Inferior parietal cortex (tissue), 1 donor: ENCODE measurements around the gene ZC3H12D.
"Not testable (repeated sequence)": the region's sequence is repeated elsewhere in the genome, so short reads cannot be mapped to it uniquely, and the experiment has no call there.

ENCODE experiments used
- DNase-seq: peaks from one replicate; pipeline ENCODE4 v3.0.0-alpha.2; 2016; ENCODE audit errors: extremely low spot score

ZC3H12D gene

DNA sequence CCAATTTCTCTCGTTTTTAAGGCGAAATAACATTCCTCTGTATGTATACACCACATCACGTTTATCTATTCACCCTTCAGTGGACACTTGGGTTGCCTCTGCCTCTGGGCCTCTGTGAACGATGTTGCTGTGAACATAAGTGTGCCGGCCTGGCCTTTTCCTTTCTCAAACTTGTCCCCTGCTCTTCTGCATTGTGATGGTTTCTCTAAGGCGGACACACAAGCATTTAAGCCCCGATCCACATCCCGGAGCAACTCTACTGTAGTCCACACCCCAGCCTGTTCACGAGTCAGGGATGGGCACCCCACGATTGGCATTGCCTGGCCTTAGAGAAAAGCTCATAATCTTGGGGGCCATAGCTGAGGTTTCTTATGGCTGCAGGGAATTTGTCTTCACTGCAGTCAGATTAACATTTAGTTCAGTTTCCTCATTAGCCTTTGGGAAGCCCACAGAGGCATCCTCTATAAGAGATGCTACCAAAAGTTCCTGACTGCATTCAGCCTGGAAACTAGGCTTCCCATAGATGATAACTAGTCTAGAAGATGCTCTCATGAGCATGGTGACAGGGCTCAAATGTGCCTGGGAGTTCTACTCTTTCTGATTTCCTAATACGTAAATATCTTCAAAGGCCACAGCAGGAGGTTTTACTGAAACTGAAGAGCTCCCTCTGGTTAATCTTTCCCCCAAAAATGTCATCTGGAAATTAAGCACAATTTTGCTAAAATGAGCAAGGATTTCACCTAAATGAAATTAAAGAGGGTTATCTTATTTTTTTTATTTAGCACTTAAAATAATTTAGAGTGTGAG lies 762 bp downstream of the ZC3H12D start:
- DNase-seq: no peak

DNA sequence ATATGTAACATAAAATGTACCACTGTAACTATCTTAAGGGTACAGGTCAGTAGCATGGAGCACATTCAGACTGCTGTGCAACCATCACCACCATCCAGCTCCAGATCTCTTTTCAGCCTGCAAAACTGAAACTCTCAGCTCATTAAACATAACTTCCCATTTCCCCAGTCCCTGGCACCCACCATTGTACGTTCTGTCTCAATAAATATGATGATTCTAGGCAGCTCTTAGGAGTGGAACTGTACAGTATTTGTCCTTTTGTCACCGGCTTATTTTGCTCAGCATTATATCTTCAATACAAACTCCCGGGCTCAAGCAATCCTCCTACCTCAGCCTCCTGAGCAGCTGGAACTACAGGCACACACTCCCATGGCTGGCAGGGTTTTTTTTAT lies 1.5 kb downstream of the ZC3H12D start:
- no peak for DNase-seq

DNA sequence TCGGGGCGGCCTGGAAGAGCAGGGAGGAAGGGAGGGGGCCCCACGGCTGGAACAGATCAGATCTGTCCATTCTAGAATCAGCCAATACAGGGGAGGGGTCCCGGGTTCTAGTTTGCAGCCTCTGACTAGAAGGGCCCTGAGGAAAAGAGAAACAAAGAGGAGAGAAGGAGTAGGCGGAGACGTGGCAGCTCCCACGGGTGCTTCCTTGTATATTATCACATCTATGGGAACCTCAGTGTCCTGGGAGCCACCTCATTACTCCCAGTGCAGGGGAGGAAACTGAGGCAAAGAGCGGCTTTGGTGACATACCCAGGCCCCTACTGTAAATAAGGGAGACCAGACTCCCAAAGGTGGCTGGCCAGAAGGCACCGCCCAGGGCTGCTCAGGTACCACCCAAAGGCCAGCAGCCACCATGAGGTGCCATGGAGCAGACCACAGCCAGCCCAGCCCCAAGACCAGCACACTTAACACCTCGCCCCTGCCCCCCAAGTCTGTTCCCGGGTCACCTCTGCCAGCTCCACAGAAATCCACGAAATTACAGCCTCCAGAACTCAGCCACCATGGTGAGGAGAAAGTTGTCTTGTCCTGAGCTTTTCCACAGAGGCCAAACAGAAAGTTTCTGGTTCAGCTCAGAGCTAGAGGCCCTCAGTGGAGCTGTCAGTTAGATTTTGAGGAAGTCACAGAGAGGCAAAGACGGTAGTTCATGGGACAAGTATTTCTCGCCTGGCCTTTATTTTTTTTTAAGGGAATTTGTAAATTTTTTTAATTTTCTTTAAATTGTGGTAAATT lies 2.1 kb downstream of the ZC3H12D start:
- no peak for DNase-seq

DNA sequence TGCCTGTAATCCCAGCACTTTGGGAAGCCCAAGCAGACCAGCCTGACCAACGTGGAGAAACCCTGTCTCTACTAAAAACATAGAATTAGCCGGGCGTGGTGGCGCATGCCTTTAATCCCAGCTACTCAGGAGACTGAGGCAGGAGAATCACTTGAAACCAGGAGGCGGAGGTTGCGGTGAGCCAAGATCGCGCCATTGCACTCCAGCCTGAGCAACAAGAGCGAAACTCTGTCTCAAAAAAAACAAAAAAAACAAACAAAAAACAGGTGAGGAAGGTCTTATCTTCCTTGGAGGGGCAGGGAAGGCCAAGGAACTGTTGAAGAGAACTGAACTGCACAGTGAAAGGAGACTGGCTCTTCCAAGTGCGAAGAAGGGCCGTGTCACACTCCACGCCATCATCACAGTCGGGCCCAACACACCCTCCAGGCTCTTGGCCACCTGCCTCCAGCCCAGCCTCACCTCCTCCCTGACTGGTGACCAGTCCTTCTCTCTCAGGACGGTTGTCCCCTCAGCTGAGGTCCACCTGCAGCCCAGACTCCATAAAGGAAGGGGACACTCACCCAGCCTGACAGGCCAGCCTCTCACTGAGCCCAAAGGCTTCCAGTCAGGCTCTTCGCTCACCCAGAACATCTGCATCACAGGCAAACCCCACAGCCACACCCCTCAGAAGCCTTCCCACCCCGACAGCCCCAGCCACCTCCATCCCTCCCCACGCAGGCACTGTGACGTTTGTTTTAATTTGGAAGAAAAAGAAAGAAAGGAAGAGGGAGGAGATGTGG lies 4.1 kb downstream of the ZC3H12D start:
- DNase-seq: no peak

DNA sequence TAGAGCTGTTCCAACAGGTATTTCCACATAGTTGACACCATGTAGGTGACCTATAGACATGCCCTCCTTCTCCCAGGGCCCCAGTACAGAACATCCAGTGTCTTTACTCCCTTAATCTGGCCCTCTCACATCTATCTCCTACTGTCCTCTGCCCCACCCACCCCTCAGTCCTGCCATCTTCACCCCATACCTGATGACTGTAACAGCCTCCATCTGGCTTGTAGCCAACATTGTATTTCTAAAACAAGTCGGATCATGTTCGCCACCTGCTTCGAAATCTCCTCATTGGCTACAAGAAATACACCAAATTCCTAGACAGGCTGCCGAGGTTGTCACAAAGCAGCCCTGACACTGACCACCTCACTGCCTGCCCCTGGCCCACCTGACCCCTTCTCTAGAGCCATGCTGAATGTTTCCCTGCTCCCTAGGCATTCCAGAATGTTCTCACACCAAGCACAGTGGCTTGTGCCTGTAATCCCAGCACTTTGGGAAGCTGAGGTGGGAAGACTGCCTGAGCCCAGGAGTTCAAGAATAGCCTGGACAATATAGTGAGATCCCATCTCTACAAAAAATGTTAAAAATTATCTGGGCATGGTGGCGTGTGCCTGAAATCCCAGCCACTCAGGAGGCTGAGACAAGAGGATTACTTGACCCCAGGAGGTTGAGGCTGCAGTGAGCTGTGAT lies 6.0 kb downstream of the ZC3H12D start:
- DNase-seq: no peak

DNA sequence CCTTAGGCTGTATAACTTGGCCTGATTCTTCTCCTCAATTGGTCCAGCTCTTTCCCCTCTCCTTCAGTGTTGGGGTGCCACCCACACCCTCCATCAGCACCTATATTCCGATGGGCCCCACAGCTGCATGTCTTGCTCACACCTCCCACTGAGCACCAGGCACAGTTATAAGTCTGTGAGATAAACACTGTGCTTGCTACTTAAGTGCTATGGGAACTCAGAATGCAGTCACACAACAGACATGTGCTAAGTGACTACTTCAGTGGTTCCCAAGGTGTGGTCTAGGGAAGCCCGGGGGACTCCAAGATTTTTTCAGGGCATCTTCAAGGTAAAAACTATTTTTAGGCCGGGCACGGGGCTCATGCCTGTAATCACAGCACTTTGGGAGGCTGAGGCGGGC lies 7.3 kb downstream of the ZC3H12D start:
- no peak for DNase-seq

DNA sequence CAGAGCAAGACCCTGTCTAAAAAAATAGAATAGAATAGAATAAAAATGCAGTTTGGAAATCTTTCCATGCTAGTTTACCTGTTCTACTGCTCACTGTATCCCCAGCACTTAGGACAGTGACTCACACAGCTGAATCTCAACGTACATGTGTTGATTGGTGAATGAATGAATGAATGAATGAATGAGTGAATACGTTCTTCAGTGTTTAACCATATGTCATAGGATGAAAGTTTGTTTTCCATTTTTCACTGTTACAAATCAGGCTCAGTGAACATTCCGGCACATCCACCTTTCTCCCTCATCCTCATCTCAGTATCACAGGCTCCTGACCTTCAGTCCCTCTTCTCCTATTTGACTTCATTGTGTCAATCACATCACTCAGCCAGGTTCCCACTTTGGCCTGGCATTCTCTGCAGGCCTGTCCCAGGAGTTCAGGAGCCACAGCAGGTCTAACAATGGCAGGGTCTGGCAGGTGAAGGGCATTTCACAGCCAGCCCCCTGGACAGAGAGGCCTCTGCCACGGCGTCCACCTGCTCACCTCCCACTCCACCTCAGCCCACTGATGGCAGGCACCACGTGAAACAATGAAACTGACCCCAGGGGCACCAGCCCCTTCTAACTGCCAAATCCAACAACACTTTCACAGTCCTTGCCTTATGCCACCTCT lies 7.9 kb downstream of the ZC3H12D start:
- DNase-seq: no peak

DNA sequence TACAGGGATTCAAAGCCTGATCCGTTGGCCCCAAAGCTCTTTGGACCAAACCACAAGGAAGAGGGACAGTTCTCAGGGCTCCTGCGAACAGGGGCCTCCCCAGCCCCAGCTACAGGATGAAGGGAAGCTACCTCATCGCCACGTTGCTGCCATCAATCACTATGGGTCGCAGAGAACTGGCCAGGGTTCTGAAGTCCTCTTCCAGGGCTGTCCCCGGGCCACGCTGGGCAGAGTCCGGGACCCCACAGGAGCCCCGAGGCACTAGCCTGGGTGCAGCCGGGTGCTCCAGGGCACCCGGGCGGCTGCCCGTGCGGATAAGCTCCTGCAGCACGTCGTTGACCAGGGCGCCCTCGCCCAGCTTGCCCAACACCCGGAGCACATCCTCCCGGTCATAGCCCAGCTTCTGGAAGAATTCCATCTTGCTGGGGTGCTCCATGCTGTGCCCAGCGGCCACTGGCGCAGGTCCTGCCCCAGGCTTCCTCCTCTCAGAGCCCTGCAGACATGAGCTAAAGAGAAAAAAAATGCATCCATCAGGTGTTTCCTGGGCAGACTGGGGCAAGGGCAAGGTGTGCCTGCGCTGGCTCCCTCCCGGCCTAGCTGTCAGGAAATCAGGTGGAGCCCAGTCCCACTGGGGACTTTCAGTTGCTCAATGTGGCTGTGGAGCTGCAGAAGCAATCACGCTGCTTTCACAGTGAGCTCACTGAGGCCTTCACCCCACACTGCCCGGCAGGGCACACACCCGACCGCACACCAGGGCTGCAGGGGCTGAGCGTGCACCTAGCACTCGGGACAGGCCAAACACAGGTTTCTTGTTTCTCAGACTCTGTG lies 10.5 kb downstream of the ZC3H12D start:
- DNase-seq: no peak

DNA sequence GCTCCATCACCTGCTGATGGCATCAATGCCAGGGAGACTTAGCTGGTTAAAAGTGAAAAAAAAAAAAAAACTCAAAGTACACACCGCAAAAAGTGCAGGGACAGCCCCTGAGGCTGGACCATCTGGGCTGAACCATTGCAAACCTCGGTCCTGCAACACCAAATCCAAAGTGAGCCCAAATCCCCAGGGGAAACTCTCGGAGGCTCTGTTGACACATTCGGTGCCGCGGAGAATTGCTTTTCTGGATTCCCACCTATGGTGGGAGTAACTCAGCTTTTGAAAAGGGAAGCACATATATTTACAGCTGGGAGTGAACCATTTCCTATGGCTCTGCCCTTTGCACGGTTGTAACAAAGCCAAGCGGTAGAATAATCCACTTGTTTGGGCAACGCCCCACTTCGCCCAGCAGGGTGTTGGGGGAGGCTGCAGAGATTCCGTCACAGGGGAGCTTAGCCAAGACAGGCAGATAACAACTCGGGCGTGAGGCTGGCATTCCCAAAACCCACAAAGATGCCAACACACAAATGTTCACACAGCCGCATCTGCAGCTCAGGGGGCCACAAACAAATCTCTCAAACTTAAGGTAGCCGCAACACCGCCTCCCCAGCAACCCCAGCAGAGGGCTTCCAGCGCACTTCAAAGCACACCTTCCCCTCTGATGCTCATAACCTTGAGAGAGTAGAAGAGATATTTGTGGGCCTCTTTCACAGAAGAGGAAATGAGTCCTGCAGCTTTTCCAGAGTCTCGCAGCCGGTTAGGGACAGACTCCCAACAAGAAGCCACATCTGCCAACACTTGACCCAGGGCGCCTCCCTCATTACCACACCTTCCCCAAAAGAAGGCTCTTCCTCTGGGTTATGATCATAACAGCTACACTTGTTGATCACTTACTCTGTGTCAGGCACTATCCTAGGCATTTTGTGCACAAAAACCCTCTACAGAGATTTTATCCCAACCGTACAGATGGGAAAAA lies 11.4 kb downstream of the ZC3H12D start:
- no peak for DNase-seq

DNA sequence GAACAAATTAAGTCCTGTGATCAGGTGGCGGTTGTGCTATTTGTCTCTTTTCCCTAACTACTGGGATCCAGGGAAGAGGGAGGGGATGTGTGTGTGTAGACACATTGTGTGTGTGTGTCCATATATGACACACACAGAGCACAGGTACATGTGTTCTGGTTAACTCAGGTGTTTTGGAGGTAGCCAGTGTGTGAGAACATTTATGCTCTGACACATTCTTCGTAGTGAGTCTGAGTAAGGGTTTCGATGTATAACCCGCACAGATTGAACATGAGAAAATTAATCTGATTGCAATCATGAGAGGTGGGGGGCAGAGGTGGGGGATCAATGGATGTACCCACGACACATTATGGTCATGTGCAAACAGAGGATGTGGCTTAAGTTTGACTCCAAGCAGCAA lies 12.6 kb downstream of the ZC3H12D start:
- DNase-seq: no peak

DNA sequence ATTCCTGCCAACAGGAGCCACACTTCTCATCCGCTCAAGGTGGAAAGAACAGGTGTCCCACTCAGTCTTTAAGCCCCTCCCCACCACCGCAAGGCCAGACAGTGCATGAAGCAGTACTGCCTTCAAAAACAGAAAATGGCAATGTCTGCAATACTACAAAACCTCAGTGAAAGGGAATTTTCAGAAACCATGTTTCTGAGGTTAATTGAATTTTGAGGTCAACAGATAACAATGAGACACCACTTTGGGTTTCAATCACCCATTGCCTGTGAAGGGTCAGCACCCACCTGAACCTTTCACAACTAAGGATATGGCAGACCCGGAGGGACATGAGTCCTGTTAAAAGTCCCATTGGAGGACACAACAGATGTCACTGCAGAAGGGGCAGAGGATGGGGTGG lies 13.0 kb downstream of the ZC3H12D start:
- DNase-seq: no peak

DNA sequence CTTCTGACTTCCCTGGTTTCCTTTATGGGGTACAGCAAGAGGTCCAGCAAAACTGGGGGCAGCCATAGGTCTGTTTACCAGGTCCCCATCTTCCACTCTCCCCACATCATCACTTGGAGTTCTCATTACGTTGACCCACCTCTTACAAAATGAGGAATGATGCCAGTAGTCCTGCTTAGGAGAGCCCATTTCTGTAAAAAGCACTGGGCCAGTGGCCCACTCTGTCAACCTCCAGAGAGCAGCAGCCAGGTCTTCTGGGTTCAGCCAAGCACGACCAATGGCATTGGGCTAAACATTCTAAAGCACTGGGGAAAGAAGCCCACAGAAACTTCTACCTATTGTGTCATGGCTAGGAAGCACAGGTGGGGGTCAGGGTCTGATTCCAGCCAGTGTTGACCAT lies 13.9 kb downstream of the ZC3H12D start:
- no peak for DNase-seq

DNA sequence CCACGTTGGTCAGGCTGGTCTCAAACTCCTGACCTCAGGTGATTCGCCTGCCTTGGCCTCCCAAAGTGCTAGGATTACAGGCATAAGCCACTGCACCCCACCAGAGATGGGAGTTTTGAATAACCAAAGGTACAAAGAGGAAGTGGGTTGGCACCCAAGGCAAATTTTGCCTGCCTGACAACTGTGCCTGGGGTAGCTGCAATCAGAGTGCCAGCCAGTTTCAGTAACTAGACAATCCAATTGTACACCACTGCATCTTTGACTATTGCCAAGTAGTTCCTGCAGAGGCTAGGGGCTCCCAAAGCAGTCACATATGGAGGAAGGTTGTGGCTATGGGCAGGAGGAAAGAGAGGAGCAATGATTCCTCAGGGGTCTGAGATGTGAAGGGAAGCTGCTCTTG lies 16.6 kb downstream of the ZC3H12D start:
- no peak for DNase-seq

DNA sequence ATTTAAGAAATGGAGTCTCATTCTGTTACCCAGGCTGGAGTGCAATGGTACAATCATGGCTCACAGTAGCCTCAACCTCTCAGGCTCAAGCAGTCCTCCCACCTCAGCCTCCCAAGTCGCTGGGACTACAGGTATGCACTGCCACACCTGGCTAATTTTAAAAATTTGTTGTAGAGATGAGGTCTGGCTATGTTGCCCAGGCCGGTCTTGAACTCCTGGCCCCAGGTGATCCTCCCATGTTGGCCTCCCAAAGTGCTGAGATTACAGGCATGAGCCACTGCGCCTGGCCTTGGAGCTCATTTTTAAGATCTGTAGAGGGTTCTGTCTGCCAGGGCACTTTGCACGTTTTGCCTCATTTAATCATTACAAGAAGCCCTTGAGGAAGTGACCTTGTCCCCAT lies 17.5 kb downstream of the ZC3H12D start:
- DNase-seq: no peak

DNA sequence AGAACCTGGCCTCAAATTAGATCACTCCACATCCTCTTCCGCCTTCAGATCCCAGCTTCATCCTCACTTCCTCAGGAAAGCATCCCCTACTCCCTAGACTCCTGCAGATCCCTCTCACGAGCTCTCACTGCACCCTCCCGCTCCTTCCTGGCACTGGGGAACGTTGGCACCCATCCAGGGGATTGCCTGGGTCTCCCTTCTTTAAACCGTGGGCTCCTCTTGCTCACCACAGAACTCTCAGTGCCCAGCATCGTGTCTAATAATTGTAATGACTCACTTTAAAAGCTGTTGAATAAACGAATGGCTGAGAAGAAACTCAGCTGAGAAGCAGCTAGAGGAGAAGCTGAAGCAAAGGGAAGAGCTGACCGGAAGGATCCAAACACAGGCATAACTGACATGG lies 20.4 kb downstream of the ZC3H12D start:
- no peak for DNase-seq

DNA sequence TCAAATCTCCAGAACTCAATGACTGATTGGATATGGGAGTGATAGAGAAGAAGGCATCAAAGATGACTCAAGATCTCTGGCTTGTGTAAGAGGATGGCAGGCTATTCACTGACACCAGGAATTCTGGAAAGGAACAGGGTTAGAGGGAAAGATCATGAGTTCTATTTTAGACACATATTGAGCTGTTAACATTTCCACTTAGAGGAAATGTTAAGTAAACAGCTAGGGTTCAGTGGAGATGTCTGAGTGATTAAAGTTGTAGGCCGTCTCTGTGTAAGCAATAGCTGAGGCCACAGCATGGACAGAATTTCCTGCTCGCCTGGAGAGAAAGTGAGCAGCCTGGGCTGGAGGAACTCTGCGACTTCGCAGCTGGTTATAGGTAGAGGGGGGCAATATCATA lies 21.0 kb downstream of the ZC3H12D start:
- DNase-seq: no peak

DNA sequence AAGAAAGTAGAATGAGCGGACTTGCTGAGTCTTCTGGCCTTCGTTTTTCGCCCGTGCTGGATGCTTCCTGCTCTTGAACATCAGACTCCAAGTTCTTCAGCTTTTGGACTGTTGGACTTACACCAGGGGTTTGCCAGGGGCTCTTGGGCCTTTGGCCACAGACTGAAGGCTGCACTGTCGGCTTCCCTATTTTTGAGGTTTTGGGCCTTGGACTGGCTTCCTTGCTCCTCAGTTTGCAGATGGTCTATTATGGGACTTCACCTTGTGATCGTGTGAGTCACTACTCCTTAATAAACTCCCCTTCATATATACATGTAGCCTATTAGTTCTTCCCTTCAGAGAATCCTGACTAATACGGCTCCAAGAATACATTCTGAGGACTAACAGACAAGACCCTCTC lies 22.1 kb downstream of the ZC3H12D start:
- DNase-seq: not testable (repeated sequence)

DNA sequence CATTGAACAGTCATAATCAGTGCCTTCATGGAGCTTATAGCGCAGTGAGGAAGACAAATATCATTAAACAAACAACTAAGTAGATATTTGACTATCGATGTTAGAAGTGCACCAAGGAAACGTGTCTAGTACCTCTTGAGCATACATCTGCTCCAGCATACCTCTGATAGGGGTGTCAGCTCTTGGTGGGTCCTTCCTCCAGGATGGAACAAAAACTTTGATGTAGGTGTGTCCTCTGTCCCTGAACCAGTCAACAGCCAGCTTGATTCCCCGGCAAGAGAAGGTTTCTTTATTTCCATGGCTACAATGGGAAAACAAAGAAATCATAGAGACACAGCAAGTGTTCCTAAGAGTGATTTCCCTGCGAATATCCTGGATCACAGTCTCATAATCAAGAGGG lies 23.1 kb downstream of the ZC3H12D start:
- no peak for DNase-seq

DNA sequence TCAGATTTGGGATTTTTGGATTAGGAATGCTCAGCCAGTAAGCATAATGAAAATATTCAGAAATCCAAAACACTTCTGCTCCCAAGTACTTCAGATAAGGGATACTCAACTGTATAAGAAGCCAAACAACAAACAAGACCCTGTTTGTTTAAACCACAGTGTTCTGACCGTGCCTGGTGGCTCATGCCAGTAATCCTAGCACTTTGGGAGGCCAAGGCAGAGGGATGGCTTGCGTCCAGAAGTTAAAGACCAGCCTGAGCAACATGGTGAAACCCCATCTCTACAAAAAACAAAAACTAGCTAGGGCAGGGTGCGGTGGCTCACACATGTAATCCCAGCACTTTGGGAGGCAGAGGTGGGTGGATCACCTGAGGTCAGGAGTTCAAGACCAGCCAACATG lies 24.6 kb downstream of the ZC3H12D start:
- DNase-seq: not testable (repeated sequence)
